MM.1S (cell line): Measurements from ENCODE around the gene RASAL2.

Experiments used
- DNase-seq: peaks from one replicate; pipeline ENCODE4 v3.0.0-alpha.2; 2015
- H2AFZ ChIP-seq: fragments of 300-600 bp; sonication (generic); 2 replicates; pipeline ENCODE4 v1.6.0; 2016; ENCODE audit warnings: antibody characterized with exemption, low read length
- H3F3A ChIP-seq: fragments of 300-600 bp; sonication (generic); 2 replicates; pipeline ENCODE4 v1.6.1; 2016; ENCODE audit warnings: mild to moderate bottlenecking, antibody characterized with exemption, low read length, moderate library complexity, mixed read lengths; ENCODE audit not compliant: insufficient read depth
- H3K27ac ChIP-seq: fragments of 300-600 bp; sonication (generic); 2 replicates; pipeline ENCODE4 v1.5.1; 2016; ENCODE audit warnings: mild to moderate bottlenecking, low read length
- H3K27me3 ChIP-seq: fragments of 300-600 bp; sonication (generic); replicated peaks from 2 replicates; pipeline ENCODE4 v1.6.0; 2016; ENCODE audit warnings: low read length; ENCODE audit not compliant: insufficient read depth
- H3K36me3 ChIP-seq: fragments of 300-600 bp; sonication (generic); replicated peaks from 2 replicates; pipeline ENCODE4 v1.6.1; 2016; ENCODE audit warnings: mild to moderate bottlenecking, low read length, mixed read lengths; ENCODE audit not compliant: insufficient read depth
- H3K4me1 ChIP-seq: fragments of 300-600 bp; sonication (generic); 2 replicates; pipeline ENCODE4 v1.6.1; 2016; ENCODE audit warnings: low read length, mixed read lengths
- H3K4me2 ChIP-seq: fragments of 300-600 bp; sonication (generic); 2 replicates; pipeline ENCODE4 v1.6.0; 2016; ENCODE audit warnings: low read depth, low read length
- H3K4me3 ChIP-seq: fragments of 300-600 bp; sonication (generic); 2 replicates; pipeline ENCODE4 v1.5.1; 2016; ENCODE audit warnings: low read length, mixed read lengths
- H3K79me2 ChIP-seq: fragments of 300-600 bp; sonication (generic); 2 replicates; pipeline ENCODE4 v1.6.1; 2016; ENCODE audit warnings: mixed run types, low read length, mixed read lengths
- H3K9ac ChIP-seq: fragments of 300-600 bp; sonication (generic); 2 replicates; pipeline ENCODE4 v1.6.1; 2016; ENCODE audit warnings: low read length, mixed read lengths
- H3K9me2 ChIP-seq: fragments of 300-600 bp; sonication (generic); replicated peaks from 2 replicates; pipeline ENCODE4 v1.6.1; 2016; ENCODE audit warnings: mild to moderate bottlenecking, low read length, mixed read lengths; ENCODE audit not compliant: insufficient read depth
- H3K9me3 ChIP-seq: fragments of 300-600 bp; sonication (generic); replicated peaks from 2 replicates; pipeline ENCODE4 v1.6.1; 2016; ENCODE audit warnings: mild to moderate bottlenecking, low read length, mixed read lengths; ENCODE audit not compliant: insufficient read depth
- H4K20me1 ChIP-seq: fragments of 300-600 bp; sonication (generic); 2 replicates; pipeline ENCODE4 v1.6.1; 2016; ENCODE audit warnings: mild to moderate bottlenecking, low read length, moderate library complexity, mixed read lengths; ENCODE audit not compliant: insufficient read depth
- CTCF ChIP-seq: fragments of 300-600 bp; sonication (generic); IDR thresholded peaks from 2 replicates; pipeline ENCODE4 v1.5.1; 2016; ENCODE audit warnings: antibody characterized with exemption, low read length, mixed read lengths
- EZH2 ChIP-seq: fragments of 300-600 bp; sonication (generic); optimal IDR thresholded peaks from 2 replicates; pipeline ENCODE3; 2017; ENCODE audit warnings: low read depth, mild to moderate bottlenecking, antibody characterized with exemption, low read length, mixed read lengths
- EZH2phosphoT487 ChIP-seq: fragments of 300-600 bp; sonication (generic); IDR thresholded peaks from 2 replicates; pipeline ENCODE4 v1.6.1; 2018; ENCODE audit warnings: antibody characterized with exemption, low read length

Gene RASAL2

DNA sequence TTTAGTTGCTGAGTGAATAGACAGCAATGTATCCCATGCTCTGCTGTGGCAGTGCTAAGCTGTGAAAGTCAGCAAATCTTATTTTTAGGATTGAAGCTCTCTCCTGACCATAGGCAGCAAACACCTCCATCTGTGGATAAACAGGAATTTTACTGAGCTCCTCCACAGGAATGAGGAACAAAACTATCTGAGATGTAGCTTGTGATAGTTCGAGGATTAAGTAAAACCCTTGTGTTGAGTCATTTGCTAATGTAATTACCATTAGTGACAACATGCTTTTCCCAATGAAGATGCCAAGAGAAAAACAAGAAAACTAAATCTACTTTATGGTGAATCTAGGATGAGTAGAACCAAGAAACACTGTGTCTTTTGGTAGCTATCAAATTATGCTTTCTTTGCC is 280.1 kb downstream of the RASAL2 start:
- Histone ChIP-seq H3K27ac (no peak overlapping the region), H3K4me2 (no peak overlapping the region), H4K20me1 (no peaks in the 10 kb centered on the region), H3K36me3 (no peaks in the 10 kb centered on the region), H2AFZ (no peak overlapping the region), H3K9me3 (no peaks in the 10 kb centered on the region), H3K9ac (no peak overlapping the region), H3K27me3 (no peaks in the 10 kb centered on the region), H3K4me1 (peaks cover 7% of the 10 kb centered on the region; the same call in 1 of the 2 replicates), H3K4me3 (no peak overlapping the region), H3K9me2 (no peaks in the 10 kb centered on the region), H3K79me2 (no peaks in the 10 kb centered on the region), H3F3A (no peaks in the 10 kb centered on the region)
- no peak for DNase-seq
- no peak for TF ChIP-seq CTCF
- TF ChIP-seq EZH2phosphoT487 = no peak
- no peak for TF ChIP-seq EZH2

- Histone ChIP-seq H2AFZ (no peak overlapping the region), H3K9me3 (no peaks in the 10 kb centered on the region), H3K4me3 (no peak overlapping the region), H3K9me2 (no peaks in the 10 kb centered on the region), H3K9ac (no peak overlapping the region), H3K4me2 (no peak overlapping the region), H3K4me1 (peaks cover 7% of the 10 kb centered on the region; the same call in 1 of the 2 replicates), H3K27me3 (no peaks in the 10 kb centered on the region), H3K36me3 (no peaks in the 10 kb centered on the region), H3F3A (no peaks in the 10 kb centered on the region), H4K20me1 (no peaks in the 10 kb centered on the region), H3K27ac (no peak overlapping the region), H3K79me2 (no peaks in the 10 kb centered on the region)
- DNase-seq = no peak
- TF ChIP-seq EZH2 = no peak
- no peak for TF ChIP-seq CTCF
- TF ChIP-seq EZH2phosphoT487 = no peak
Measured at GRCh38 chr1:178376008-178376407, 282.1 kb downstream of the RASAL2 start.

DNA sequence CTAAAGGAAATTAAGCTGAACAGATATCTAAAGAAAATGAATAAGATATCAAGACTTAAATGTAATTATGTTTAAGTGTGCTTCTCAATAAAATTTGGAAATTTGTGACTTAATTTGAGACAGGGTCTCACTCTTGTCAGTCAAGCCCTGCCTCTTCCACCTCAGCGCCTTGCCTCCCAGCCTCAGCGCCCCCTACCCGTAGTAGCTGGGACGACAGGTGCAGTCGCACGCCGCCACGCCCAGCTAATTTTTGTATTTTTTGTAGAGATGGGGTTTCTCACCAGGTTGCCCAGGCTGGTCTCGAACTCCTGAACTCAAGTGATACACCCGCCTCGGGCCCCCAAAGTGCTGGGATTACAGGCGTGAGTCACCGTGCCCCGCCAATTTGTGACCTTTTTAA is 285.9 kb downstream of the RASAL2 start:
- Histone ChIP-seq H3K4me3 (no peak overlapping the region), H3K79me2 (no peaks in the 10 kb centered on the region), H3K36me3 (no peaks in the 10 kb centered on the region), H3K4me2 (no peak overlapping the region), H3K4me1 (peaks cover 7% of the 10 kb centered on the region; the same call in 1 of the 2 replicates), H3F3A (no peaks in the 10 kb centered on the region), H2AFZ (no peak overlapping the region), H3K9ac (no peak overlapping the region), H3K27ac (no peak overlapping the region), H4K20me1 (no peaks in the 10 kb centered on the region), H3K9me2 (no peaks in the 10 kb centered on the region), H3K9me3 (no peaks in the 10 kb centered on the region), H3K27me3 (no peaks in the 10 kb centered on the region)
- DNase-seq = no peak
- TF ChIP-seq CTCF (no peak; the same call in 1 of the 2 replicates), EZH2phosphoT487 (no peak), EZH2 (no peak)
